GM18951 (cell line): ENCODE data around the gene NSMCE1.
"Not testable (repeated sequence)": the region's sequence is repeated elsewhere in the genome, so short reads cannot be mapped to it uniquely, and the experiment has no call there.

Experiments
- POLR2A ChIP-seq: IDR thresholded peaks from 4 replicates; pipeline ENCODE4 v1.6.1; 2011; ENCODE audit warnings: mild to moderate bottlenecking; ENCODE audit not compliant: insufficient read length, insufficient read depth; ENCODE audit errors: extremely low read depth
- in situ Hi-C: fragments of 300-500 bp; cut with MboI; formaldehyde crosslinking; loops from one replicate; pipeline ENCODE4 v1.12.0; 2022; ENCODE audit warnings: low sequenced_read_pairs, mixed read lengths, inconsistent platforms; ENCODE audit not compliant: unreplicated experiment

NSMCE1 gene

GRCh38 chr16:27289669-27290068 lies 21.1 kb upstream of the NSMCE1 start:
- no peak for TF ChIP-seq POLR2A

DNA sequence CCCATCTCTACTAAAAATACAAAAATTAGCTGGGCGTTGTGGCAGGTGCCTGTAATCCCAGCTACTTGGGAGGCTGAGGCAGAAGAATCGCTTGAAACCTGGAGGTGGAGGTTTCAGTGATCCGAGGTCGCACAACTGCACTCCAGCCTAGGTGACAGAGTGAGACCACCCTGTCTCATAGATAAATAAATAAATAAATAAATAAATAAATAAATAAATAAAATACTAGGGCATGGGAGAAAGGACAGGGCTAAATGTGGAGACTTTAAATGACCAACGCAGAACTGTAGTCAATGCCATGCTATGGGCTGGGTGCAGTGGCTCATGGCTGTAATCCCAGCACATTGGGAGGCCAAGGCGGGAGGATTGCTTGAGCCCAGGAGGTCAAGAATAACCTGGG lies 19.7 kb upstream of the NSMCE1 start:
- in situ Hi-C loops, result not testable (repeated sequence)

More at GRCh38 chr16:27289669-27290068, 21.1 kb upstream of the NSMCE1 start:
- in situ Hi-C loops, result no loop called here

GRCh38 chr16:27287887-27288286 lies 19.3 kb upstream of the NSMCE1 start:
- no peak for TF ChIP-seq POLR2A
- in situ Hi-C loops, result no loop called here

DNA sequence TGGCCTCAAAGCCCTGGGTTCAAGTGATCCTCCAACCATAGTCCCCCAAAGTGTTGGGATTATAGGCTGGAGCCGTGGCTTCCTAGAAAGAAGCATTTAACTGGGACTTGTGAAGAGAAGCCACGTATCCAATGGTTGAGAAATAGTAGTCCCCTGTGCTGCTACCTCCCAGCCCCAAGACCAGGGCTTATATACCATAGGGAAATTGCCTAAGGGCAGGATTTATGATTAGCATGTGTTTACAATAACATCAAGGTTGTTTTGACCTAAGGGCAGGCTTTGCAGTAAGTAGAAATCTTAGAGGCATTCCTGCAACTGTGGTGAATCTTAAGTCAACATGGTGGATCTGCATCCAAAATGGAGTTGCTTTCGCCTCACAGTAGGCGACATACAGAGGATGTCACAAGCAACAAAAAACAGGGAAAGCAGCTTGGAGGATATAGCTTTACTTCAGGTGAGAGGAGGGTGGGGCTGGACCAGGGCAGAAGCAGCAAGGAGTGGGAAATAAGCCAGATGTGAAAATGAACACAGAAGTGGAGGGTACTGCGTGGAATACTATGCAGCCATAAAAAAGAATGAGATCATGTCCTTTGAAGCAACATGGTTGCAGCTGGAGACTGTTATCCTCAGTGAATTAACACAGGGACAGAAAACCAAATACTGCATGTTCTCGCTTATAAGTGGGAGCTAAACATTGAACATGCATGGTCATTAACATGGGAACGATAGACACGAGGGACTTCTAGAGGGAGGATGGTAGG lies 18.7 kb upstream of the NSMCE1 start:
- in situ Hi-C loops, result no loop called here
- TF ChIP-seq POLR2A, result no peak

DNA sequence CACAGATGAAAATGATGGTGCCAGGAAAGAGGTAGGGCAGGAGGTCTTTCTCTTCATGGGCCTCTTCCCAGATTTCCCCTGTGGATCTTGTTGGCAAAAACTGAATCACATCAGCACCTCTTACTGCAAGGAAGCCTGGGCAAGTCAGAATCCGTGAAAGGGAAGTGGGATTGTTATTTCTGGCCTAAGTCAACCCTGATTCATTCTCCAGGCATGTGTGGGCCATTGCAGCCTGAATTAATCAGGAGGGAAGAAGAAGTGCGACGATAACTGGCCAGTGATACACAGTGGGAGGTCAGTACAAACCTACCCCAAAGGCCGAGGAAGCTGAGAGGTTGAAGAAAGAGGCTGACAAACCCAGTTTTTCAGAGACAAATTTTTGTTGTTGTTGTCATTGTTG lies 17.9 kb upstream of the NSMCE1 start:
- in situ Hi-C loops, result no loop called here
- no peak for TF ChIP-seq POLR2A

DNA sequence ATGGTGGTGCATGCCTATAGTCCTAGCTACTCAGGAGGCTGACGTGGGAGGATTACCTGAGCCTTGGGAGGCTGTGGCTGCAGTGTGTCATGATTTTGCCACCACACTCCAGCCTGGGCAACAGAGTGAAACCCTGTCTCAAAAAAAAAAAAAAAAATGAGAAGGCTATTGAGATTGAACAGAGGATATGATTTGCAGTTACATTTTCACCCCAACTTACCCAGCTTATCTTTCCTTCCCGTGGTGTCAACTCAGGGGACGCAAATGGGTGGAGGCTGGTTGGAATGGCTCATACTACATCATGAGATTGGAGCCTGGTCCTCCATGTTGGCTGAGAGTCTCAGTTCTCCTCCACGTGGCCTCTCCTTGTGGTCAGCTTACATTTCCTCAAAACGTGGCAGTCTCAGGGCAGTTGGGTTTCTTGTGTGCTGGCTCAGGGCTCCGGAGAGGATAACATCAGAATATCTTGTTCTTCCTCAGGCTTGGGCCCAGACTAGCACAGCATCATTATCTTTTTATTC lies 17.2 kb upstream of the NSMCE1 start:
- TF ChIP-seq POLR2A, result no peak
- in situ Hi-C loops, result no loop called here

DNA sequence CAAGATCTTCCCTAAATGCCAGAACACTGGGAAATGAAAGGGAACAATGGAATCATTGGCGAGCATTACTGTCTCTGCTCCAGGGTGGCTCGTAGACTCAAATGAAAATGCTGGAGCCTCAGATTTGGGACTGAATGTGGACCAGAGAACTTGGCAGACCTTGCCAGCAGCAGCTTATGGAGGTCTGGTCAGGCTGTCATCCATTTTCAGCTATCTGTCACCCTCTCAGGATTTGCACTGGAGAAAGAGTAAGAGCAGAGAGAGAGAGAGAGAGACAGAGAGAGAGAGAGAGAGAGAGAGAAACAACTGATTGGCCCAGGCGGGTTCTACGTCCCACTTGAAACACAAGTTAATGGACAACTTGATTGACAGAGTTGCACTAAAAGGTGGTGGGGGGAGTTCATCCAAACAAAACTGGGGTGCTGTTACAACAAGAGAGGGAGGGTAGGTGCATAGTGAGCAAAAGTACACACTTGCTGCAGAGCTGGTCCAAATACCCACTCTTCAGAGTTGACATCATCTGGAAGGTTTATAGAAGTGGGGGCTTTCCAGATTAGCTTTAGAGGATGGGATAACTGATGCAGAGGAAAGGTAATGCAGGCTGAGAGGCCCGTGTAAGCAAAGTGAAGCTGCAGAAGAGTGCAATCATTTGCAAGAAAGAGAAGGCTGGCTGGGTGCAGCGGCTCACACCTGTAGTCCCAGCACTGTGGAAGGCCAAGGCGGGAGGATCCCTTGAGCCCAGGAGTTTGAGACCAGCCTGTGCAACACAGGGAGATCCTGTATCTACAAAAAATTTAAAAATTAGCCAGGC lies 16.5 kb upstream of the NSMCE1 start:
- in situ Hi-C loops, result no loop called here
- no peak for TF ChIP-seq POLR2A

- no peak for TF ChIP-seq POLR2A
- in situ Hi-C loops, result no loop called here
Measured at GRCh38 chr16:27281243-27281642, 12.7 kb upstream of the NSMCE1 start.

DNA sequence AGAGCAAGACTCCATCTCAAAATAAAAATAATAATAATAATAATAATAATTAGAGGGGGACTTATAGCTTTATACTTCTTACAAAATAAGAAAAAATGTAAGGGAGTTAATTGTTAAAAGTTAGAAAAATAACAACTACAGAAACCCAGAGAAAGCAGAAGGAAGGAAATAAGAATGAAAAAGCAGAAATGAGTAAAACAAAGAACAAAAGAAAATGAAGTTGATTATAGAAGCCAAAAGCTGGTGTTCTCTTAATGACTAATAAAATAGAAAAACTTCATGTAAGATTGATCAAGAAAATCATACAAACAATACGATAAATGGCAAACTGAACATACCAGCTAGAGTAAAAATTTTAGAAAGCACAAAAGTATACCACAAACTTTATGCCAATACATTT lies 6.8 kb upstream of the NSMCE1 start:
- TF ChIP-seq POLR2A, result no peak
- in situ Hi-C loops, result no loop called here

DNA sequence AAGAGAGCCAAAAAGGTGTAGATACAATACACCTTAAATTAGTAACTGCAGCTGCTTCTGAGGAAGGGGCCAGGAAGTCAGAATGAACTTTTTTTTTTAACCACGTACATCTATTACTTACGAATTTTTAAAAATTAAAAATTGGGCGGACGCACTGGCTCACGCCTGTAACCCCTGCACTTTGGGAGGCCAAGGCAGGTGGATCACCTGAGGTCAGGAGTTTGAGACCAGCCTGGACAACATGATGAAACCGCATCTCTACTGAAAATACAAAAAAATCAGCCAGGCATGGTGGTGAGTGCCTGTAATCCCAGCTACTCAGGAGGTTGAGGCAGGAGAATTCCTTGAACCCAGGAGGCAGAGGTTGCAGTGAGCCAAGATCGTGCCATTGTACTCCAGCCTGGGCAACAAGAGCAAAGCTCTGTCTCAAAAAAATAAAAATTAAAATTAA lies 5.9 kb upstream of the NSMCE1 start:
- in situ Hi-C loops, result not testable (repeated sequence)

GRCh38 chr16:27273670-27274423 lies 5.3 kb upstream of the NSMCE1 start:
- in situ Hi-C loops, result no loop called here
- TF ChIP-seq POLR2A, result no peak

DNA sequence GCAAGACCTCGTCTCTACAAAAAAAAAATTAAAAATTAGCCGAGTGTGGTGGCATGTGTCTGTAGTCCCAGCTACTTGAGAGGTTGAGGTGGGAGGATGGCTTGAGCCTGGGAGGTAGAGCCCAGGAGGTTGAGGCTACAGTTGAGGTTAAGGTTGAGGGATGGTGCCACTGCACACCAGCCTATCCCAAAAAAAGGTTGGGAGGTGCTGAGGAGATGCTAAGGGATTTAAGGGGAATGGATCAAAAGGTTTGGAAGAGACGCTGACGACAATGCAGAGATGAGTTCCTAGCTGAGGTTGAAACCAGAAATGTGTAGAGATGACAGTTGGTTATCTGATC lies 4.7 kb upstream of the NSMCE1 start:
- in situ Hi-C loops, result no loop called here

GRCh38 chr16:27272697-27273096 lies 4.1 kb upstream of the NSMCE1 start:
- in situ Hi-C loops, result not testable (repeated sequence)

More for the DNA sequence above, 4.7 kb upstream of the NSMCE1 start:
- TF ChIP-seq POLR2A, result no peak

DNA sequence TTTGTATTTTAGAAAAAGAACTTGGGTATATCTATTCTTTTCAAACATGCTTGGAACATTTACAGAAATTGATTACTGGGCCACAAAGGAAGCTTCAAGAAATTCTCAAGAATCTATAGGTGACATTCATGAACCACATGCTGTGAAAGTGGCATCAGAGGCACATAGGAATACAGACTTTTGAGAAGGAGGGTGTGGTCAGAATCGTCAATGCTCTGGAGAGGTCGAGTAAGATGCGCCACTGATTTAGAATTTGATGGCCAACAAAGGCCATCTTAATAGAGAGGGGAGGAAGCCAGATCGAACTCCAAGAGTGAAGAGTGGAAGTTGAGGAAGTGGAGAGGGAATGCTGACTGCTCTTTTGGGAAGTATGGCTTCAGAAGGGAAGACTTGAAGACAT lies 3.5 kb upstream of the NSMCE1 start:
- TF ChIP-seq POLR2A, result no peak
- in situ Hi-C loops, result no loop called here

GRCh38 chr16:27270349-27270748 lies 1.8 kb upstream of the NSMCE1 start:
- in situ Hi-C loops, result no loop called here
- TF ChIP-seq POLR2A, result no peak
